T-cell (primary cell): ENCODE data around the gene DLX4. TPM values are rescaled to one million over a fixed set of nuclear protein-coding genes. Genes with fewer than 3 reads are reported as not detected.

ENCODE experiments used
- ATAC-seq, 4 experiments: fragments of 200-7000 bp in 3 of 4; fragments of 150-1000 bp in 1 of 4; cut with Tn5 transposase; replicated peaks in 1 of 4; 1 replicate in 3 of 4; 2 replicates in 1 of 4; pipeline ENCODE4 v1.10.0; 2021; ENCODE audit warnings: moderate library complexity in 3 of 4, mild to moderate bottlenecking in 2 of 4, moderate number of reproducible peaks in 1 of 4
- CTCF ChIA-PET, 2 donors: fragments of 300-600 bp; sonication (Branson Sonifier 250); formaldehyde crosslinking; loops; one replicate each; lab custom pipeline; 2022; ENCODE audit warnings: antibody characterized with exemption in 2 of 2; lab: Charles Lee
- POLR2A ChIA-PET, 2 donors: fragments of 300-600 bp; sonication (Branson Sonifier 250); formaldehyde crosslinking; loops; one replicate each; lab custom pipeline; 2022; ENCODE audit warnings: antibody characterized with exemption in 2 of 2; lab: Charles Lee
- DNase-seq, 35 experiments: peaks; one replicate each; pipeline versions ENCODE4 v3.0.0 to v3.0.0-alpha.2; 2013 to 2023
- H3K27ac ChIP-seq: one replicate; pipeline ENCODE4 v1.5.1; 2013; ENCODE audit warnings: low read length
- H3K27me3 ChIP-seq, 2 experiments: replicated peaks in 1 of 2; 1 replicate in 1 of 2; 2 replicates in 1 of 2; pipeline versions ENCODE4 v1.6.1 to v1.7.0; 2013; ENCODE audit warnings: low read length in 1 of 2, mixed read lengths in 1 of 2; ENCODE audit not compliant: control insufficient read depth in 2 of 2, insufficient read depth in 2 of 2; ENCODE audit errors: extremely low read depth in 1 of 2
- H3K36me3 ChIP-seq, 2 donors: 1 replicate in 1 of 2; 2 replicates in 1 of 2; pipeline versions ENCODE4 v1.6.1 to v1.7.0; 2013; ENCODE audit warnings: low read length in 1 of 2; ENCODE audit not compliant: control insufficient read depth in 2 of 2, insufficient read depth in 1 of 2; ENCODE audit errors: extremely low read depth in 1 of 2
- H3K4me1 ChIP-seq, 2 experiments: 1 replicate in 1 of 2; 2 replicates in 1 of 2; pipeline versions ENCODE4 v1.6.1 to v1.7.0; 2013; ENCODE audit warnings: low read length in 2 of 2, mixed read lengths in 1 of 2; ENCODE audit not compliant: insufficient read depth in 2 of 2, control insufficient read depth in 1 of 2; ENCODE audit errors: extremely low read depth in 1 of 2
- H3K4me3 ChIP-seq, 2 donors: 1 replicate in 1 of 2; 2 replicates in 1 of 2; pipeline versions ENCODE4 v1.5.1 to v1.7.0; 2013; ENCODE audit warnings: mild to moderate bottlenecking in 2 of 2, low read length in 1 of 2, moderate library complexity in 1 of 2; ENCODE audit not compliant: control insufficient read depth in 1 of 2; ENCODE audit errors: extremely low read depth in 1 of 2
- H3K9me3 ChIP-seq: 2 replicates; pipeline ENCODE4 v1.7.0; 2013
- H3K27ac Mint-ChIP-seq, 2 donors: one replicate each; pipeline ENCODE4 v1.8.0; 2020 to 2021; ENCODE audit warnings: mild to moderate bottlenecking in 2 of 2, mixed read lengths in 2 of 2
- H3K27me3 Mint-ChIP-seq, 2 donors: one replicate each; pipeline ENCODE4 v1.8.0; 2021 to 2022; ENCODE audit warnings: mixed read lengths in 2 of 2
- H3K36me3 Mint-ChIP-seq: one replicate; pipeline ENCODE4 v1.8.0; 2021; ENCODE audit warnings: mixed read lengths
- H3K4me1 Mint-ChIP-seq, 3 donors: one replicate each; pipeline ENCODE4 v1.8.0; 2020 to 2022; ENCODE audit warnings: mixed read lengths in 3 of 3, mild to moderate bottlenecking in 1 of 3
- H3K4me3 Mint-ChIP-seq, 3 donors: one replicate each; pipeline ENCODE4 v1.8.0; 2020 to 2022; ENCODE audit warnings: mild to moderate bottlenecking in 3 of 3, mixed read lengths in 3 of 3, moderate library complexity in 3 of 3
- H3K9me3 Mint-ChIP-seq, 3 donors: one replicate each; pipeline ENCODE4 v1.8.0; 2020 to 2022; ENCODE audit warnings: mixed read lengths in 3 of 3
- WGBS: methylation state at CpG from one replicate; pipeline ENCODE4 v1.1.5; 2013; ENCODE audit warnings: missing lambda C conversion rate; ENCODE audit not compliant: insufficient coverage; 5-methylcytosine and 5-hydroxymethylcytosine counted together
- total RNA-seq, 35 experiments: library from RNA in 6 of 35; stranded (reverse) in 6 of 35; fragments of 120-200 nt in 1 of 35; gene quantifications; one replicate each; pipeline versions ENCODE4 v1.2.1 to v1.2.4 and lab custom pipeline; 2013 to 2026

Gene DLX4
- total RNA-seq, 5 donors from 2014 or later (not counting 1 experiment from before 2014, with no cell fraction given): 0.30 to 1.2 (median 0.79) TPM

GRCh38 chr17:49986396-49987289, 17.7 kb downstream of the DLX4 start:
- Histone ChIP-seq H3K4me3 (no peak overlapping the region), H3K27me3 (peaks cover 2 to 78% of the 10 kb centered on the region in 2 experiments), H3K4me1 (peaks cover 0 to 5% of the 10 kb centered on the region in 2 experiments), H3K27ac (no peak overlapping the region), H3K36me3 (no peaks in the 10 kb centered on the region), H3K9me3 (no peaks in the 10 kb centered on the region)
- ChIA-PET POLR2A (no interaction called here), CTCF (interaction anchor here (0.6 to 0.9 kb wide), 2 partner anchors 15 to 45 kb away, joined by 3 to 4 read pairs; no protein-coding TSS in a partner anchor)
- Mint-ChIP-seq H3K27me3 (peaks cover 52 to 81% of the 10 kb centered on the region in 2 donors), H3K9me3 (no peaks in the 10 kb centered on the region), H3K27ac (no peak overlapping the region), H3K4me3 (no peak overlapping the region), H3K36me3 (no peaks in the 10 kb centered on the region), H3K4me1 (peaks cover 0 to 2% (median 0%) of the 10 kb centered on the region in 3 donors)
- WGBS: 37% methylated on average over 3 of the region's 6 CpGs
- DNase-seq (no peak), ATAC-seq (no peak)

DNA sequence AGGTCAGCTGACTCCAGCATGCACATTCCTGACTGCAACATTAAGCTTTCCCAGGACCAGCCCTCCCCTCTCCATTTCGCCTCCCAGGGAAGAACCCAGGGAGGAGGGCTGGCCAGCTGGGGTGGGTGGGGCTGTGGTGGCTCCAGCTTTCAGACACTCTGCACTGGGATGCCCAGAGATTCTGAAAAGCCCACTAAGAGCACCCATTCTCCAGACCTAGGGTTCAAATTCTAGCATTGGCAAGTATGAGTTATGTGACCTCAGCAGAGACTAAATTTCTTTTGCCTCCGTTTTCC, 18.2 kb downstream of the DLX4 start:
- H3K36me3 ChIP-seq: no peaks in the 10 kb centered on the region
- Mint-ChIP-seq H3K27ac (no peak overlapping the region), H3K9me3 (no peaks in the 10 kb centered on the region), H3K4me3 (no peak overlapping the region), H3K27me3 (peaks cover 49 to 80% of the 10 kb centered on the region in 2 donors), H3K4me1 (peaks cover 0 to 2% (median 0%) of the 10 kb centered on the region in 3 donors), H3K36me3 (no peaks in the 10 kb centered on the region)
- peaks cover 7 to 82% of the 10 kb centered on the region in 2 experiments for H3K27me3 ChIP-seq
- no peak for ATAC-seq
- CTCF ChIA-PET: no interaction called here
- no peaks in the 10 kb centered on the region for H3K9me3 ChIP-seq
- POLR2A ChIA-PET: no interaction called here
- H3K27ac ChIP-seq: no peak overlapping the region
- WGBS: no CpG with 5 or more reads among the region's 2 CpGs
- no peak overlapping the region for H3K4me3 ChIP-seq
- DNase-seq: no peak
- peaks cover 0 to 5% of the 10 kb centered on the region in 2 experiments for H3K4me1 ChIP-seq

DNA sequence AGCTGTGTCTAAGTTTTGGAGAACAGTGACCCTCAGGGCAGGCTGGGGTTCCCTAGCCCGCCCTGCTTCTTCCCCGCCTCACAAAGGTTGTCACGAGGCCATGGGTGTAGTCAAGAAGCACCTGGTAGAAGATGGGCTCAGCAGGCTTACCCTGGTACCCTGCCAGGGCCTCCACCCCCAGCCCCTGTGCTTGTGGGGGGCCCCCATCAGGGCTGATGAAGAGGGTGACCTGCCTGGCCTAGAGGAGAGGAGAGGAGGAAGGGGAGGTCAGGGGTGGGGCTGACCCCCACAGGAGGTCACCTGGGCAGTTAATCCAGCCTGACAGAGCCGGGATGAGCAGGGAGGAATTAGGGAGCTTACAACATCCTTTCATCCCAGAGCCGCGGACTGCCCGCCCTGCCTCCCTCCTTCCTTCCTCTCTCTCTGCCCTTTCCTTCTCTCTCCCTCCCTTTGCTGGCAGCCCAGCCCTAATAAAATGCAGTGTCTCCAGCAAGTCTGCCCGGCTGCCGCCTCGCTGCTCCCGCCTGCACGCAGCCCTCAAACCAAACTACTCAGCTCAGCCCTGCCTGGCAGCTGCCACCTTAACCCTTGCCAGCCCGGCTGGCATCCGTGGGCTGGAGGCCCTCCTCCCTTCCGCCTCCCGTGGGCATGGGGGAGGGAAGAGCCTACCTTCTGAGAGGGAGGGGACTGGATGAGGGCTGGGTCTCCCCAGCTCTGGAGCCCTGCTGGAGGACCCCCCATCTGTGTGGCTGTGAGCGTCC, 18.9 kb downstream of the DLX4 start:
- Mint-ChIP-seq H3K27me3 (peaks cover 48 to 82% of the 10 kb centered on the region in 2 donors), H3K4me1 (peaks cover 0 to 4% (median under 1%) of the 10 kb centered on the region in 3 donors), H3K9me3 (no peaks in the 10 kb centered on the region), H3K36me3 (no peaks in the 10 kb centered on the region), H3K4me3 (no peak overlapping the region), H3K27ac (no peak overlapping the region)
- 21% methylated on average over 9 of the region's 17 CpGs for WGBS
- no peaks in the 10 kb centered on the region for H3K9me3 ChIP-seq
- no peak overlapping the region for H3K27ac ChIP-seq
- peaks cover 0 to 8% of the 10 kb centered on the region in 2 experiments for H3K4me1 ChIP-seq
- H3K4me3 ChIP-seq: no peak overlapping the region
- H3K36me3 ChIP-seq: no peaks in the 10 kb centered on the region
- POLR2A ChIA-PET: no interaction called here
- CTCF ChIA-PET: interaction anchor here (0.5 to 1.3 kb wide), 4 partner anchors 10 to 453 kb away, joined by 3 to 7 read pairs (median 4); no protein-coding TSS in a partner anchor
- peaks cover 7 to 88% of the 10 kb centered on the region in 2 experiments for H3K27me3 ChIP-seq
- ATAC-seq (no peak), DNase-seq (no peak)

- CTCF ChIA-PET: interaction anchor here (0.6 to 1.3 kb wide), 4 partner anchors 8 to 992 kb away, joined by 4 to 5 read pairs (median 4); no protein-coding TSS in a partner anchor
- no peak overlapping the region for H3K27ac Mint-ChIP-seq
- Histone ChIP-seq H3K4me3 (no peak overlapping the region), H3K9me3 (no peaks in the 10 kb centered on the region), H3K27me3 (peaks cover 7 to 94% of the 10 kb centered on the region in 2 experiments), H3K27ac (no peak overlapping the region), H3K4me1 (peaks cover 0 to 22% of the 10 kb centered on the region in 2 experiments), H3K36me3 (no peaks in the 10 kb centered on the region)
- WGBS: 97% methylated on average over 3 of the region's 4 CpGs
- no peak overlapping the region for H3K4me3 Mint-ChIP-seq
- no peak for DNase-seq
- no peak for ATAC-seq
- H3K36me3 Mint-ChIP-seq: no peaks in the 10 kb centered on the region
- peaks cover 9 to 14% (median 11%) of the 10 kb centered on the region in 3 donors for H3K4me1 Mint-ChIP-seq
- POLR2A ChIA-PET: interaction anchor here in 1 of 2 donors (0.6 kb wide), 1 partner anchor 117 kb away, joined by 5 read pairs; no protein-coding TSS in a partner anchor
- H3K27me3 Mint-ChIP-seq: peaks cover 47 to 80% of the 10 kb centered on the region in 2 donors
- H3K9me3 Mint-ChIP-seq: no peaks in the 10 kb centered on the region
Measured at GRCh38 chr17:49989518-49989880, 20.5 kb downstream of the DLX4 start.

GRCh38 chr17:49990331-49990730, 21.3 kb downstream of the DLX4 start:
- no peak for DNase-seq
- CTCF ChIA-PET: interaction anchor here (0.6 to 0.7 kb wide), 4 partner anchors 19 to 565 kb away, joined by 3 to 4 read pairs (median 3); no protein-coding TSS in a partner anchor
- peaks cover 3 to 31% of the 10 kb centered on the region in 2 experiments for H3K4me1 ChIP-seq
- H3K4me1 Mint-ChIP-seq: peaks cover 16 to 22% (median 17%) of the 10 kb centered on the region in 3 donors
- no peak overlapping the region for H3K27ac Mint-ChIP-seq
- H3K4me3 ChIP-seq: no peak overlapping the region
- POLR2A ChIA-PET: interaction anchor here in 1 of 2 donors (0.6 kb wide), 1 partner anchor 118 kb away, joined by 5 read pairs; no protein-coding TSS in a partner anchor
- H3K9me3 Mint-ChIP-seq: no peaks in the 10 kb centered on the region
- WGBS: no CpG with 5 or more reads among the region's 3 CpGs
- H3K9me3 ChIP-seq: no peaks in the 10 kb centered on the region
- no peak overlapping the region for H3K4me3 Mint-ChIP-seq
- no peak for ATAC-seq
- H3K36me3 ChIP-seq: no peaks in the 10 kb centered on the region
- no peak overlapping the region for H3K27ac ChIP-seq
- peaks cover 7 to 95% of the 10 kb centered on the region in 2 experiments for H3K27me3 ChIP-seq
- no peaks in the 10 kb centered on the region for H3K36me3 Mint-ChIP-seq
- H3K27me3 Mint-ChIP-seq: peaks cover 53 to 82% of the 10 kb centered on the region in 2 donors

DNA sequence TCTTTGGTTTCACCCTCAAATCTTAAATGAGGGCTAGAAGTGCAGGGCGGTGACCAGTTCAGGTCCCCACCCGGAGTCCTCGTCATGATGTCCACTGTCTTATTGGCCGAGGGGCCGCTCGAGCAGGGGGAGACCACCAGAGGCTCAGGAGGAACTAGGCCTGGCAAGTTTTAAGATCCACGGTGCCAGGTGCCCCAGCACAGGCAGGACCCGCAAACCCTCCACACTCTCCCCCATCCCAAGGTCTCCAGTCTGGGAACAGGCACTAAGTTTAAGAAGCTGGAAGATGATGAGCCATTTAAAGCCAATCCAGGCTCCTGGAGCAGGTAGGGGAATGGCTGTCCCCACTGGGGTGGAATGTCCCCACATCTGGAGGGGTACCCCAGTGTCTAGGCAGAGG, 21.9 kb downstream of the DLX4 start:
- no peak overlapping the region for H3K27ac Mint-ChIP-seq
- DNase-seq: no peak
- H3K36me3 ChIP-seq: no peaks in the 10 kb centered on the region
- H3K4me1 ChIP-seq: peaks cover 3 to 31% of the 10 kb centered on the region in 2 experiments
- no peaks in the 10 kb centered on the region for H3K9me3 ChIP-seq
- no peak overlapping the region for H3K27ac ChIP-seq
- H3K4me1 Mint-ChIP-seq: peaks cover 18 to 26% (median 20%) of the 10 kb centered on the region in 3 donors
- ChIA-PET CTCF (no interaction called here), POLR2A (no interaction called here)
- H3K4me3 ChIP-seq: no peak overlapping the region
- ATAC-seq: no peak
- no peaks in the 10 kb centered on the region for H3K36me3 Mint-ChIP-seq
- peaks cover 56 to 84% of the 10 kb centered on the region in 2 donors for H3K27me3 Mint-ChIP-seq
- H3K9me3 Mint-ChIP-seq: no peaks in the 10 kb centered on the region
- H3K4me3 Mint-ChIP-seq: no peak overlapping the region
- no CpG with 5 or more reads among the region's 8 CpGs for WGBS
- peaks cover 10 to 94% of the 10 kb centered on the region in 2 experiments for H3K27me3 ChIP-seq
